NOMO-1 (cell line): ENCODE results near the gene ARMH1.
A peak's percentile ranks its signal among the peaks of the same experiment; 100 is the strongest.
"Not testable (repeated sequence)": the region's sequence is repeated elsewhere in the genome, so short reads cannot be mapped to it uniquely, and the experiment has no call there.

Source experiments
- DNase-seq, 2 experiments: peaks; one replicate each; lab custom pipeline; 2025; ENCODE audit not compliant: unreplicated experiment in 2 of 2; lab: John Stamatoyannopoulos, UW

The ARMH1 gene

GRCh38 chr1:44689447-44689765, 14.9 kb downstream of the ARMH1 start:
- no peak for DNase-seq

GRCh38 chr1:44693159-44693558, 18.6 kb downstream of the ARMH1 start:
- DNase-seq, result peak in 1 of 2 experiments; percentile 28

GRCh38 chr1:44693900-44694299, 19.4 kb downstream of the ARMH1 start:
- no peak for DNase-seq

- DNase-seq, result no peak
Measured at GRCh38 chr1:44694863-44695478, 20.5 kb downstream of the ARMH1 start.

GRCh38 chr1:44695671-44696070, 21.2 kb downstream of the ARMH1 start:
- no peak for DNase-seq

GRCh38 chr1:44696101-44696500, 21.6 kb downstream of the ARMH1 start:
- no peak for DNase-seq

GRCh38 chr1:44696789-44697345, 22.4 kb downstream of the ARMH1 start:
- DNase-seq, result peak; percentile 76 to 85

GRCh38 chr1:44698138-44698537, 23.6 kb downstream of the ARMH1 start:
- peak; percentile 73 to 98 for DNase-seq

- DNase-seq, result not testable (repeated sequence)
Measured at GRCh38 chr1:44699375-44699774, 24.9 kb downstream of the ARMH1 start.

GRCh38 chr1:44700573-44700972, 26.1 kb downstream of the ARMH1 start:
- no peak for DNase-seq

GRCh38 chr1:44701141-44701573, 26.6 kb downstream of the ARMH1 start:
- DNase-seq, result no peak

GRCh38 chr1:44705470-44705869, 31.0 kb downstream of the ARMH1 start:
- no peak for DNase-seq

GRCh38 chr1:44705938-44706337, 31.4 kb downstream of the ARMH1 start:
- no peak for DNase-seq

GRCh38 chr1:44707112-44707881, 32.8 kb downstream of the ARMH1 start:
- no peak for DNase-seq

GRCh38 chr1:44707959-44708831, 33.7 kb downstream of the ARMH1 start:
- DNase-seq, result peak; percentile 37 to 69

- DNase-seq, result peak in 1 of 2 experiments; percentile 46
Measured at GRCh38 chr1:44713321-44713781, 38.8 kb downstream of the ARMH1 start.

GRCh38 chr1:44714532-44714931, 40.0 kb downstream of the ARMH1 start:
- DNase-seq, result no peak

GRCh38 chr1:44714944-44715571, 40.5 kb downstream of the ARMH1 start:
- peak; percentile 66 to 85 for DNase-seq

- DNase-seq, result no peak
Measured at GRCh38 chr1:44717156-44717555, 42.6 kb downstream of the ARMH1 start.

- no peak for DNase-seq
Measured at GRCh38 chr1:44717653-44718052, 43.1 kb downstream of the ARMH1 start.

GRCh38 chr1:44718091-44718490, 43.6 kb downstream of the ARMH1 start:
- DNase-seq, result no peak
